K562 (cell line): Measurements from ENCODE around the gene COX6A1. TPM values are rescaled to one million over a fixed set of nuclear protein-coding genes. Genes with fewer than 3 reads are reported as not detected.
A peak's percentile ranks its signal among the peaks of the same experiment; 100 is the strongest.

ENCODE experiments used
- ATAC-seq: fragments of 200-7000 bp; cut with Tn5 transposase; 3 replicates; pipeline ENCODE4 v1.9.1; 2020; ENCODE audit warnings: moderate library complexity
- BruUV-seq: library from RNA; stranded (reverse); fragments of 400-500 nt; replicated peaks from 2 replicates; lab custom pipeline; 2021; lab: Mats Ljungman, UMichigan
- CTCF ChIA-PET: fragments of 300-600 bp; formaldehyde crosslinking; extraction: SDS; loops from one replicate; lab custom pipeline; 2021; ENCODE audit warnings: low intra/inter-chr PET ratio; lab: Yijun Ruan, JAX
- POLR2A ChIA-PET: fragments of 300-600, 350-650 bp; sonication (Branson Sonifier 250); formaldehyde crosslinking; extraction: SDS; loops from one replicate; lab custom pipeline; 2021; ENCODE audit warnings: antibody characterized with exemption, inconsistent platforms; lab: Yijun Ruan, JAX
- DNase-seq, 4 experiments: peaks; one replicate each; pipeline versions ENCODE4 v3.0.0 to v3.0.0-alpha.2; 2011 to 2018; ENCODE audit warnings: low spot score in 3 of 4, mixed read lengths in 3 of 4; ENCODE audit errors: extremely low read depth in 1 of 4
- FAIRE-seq: peaks from 2 replicates; lab custom pipeline; 2011; peaks lifted over from hg19 to GRCh38; lab: Jason Lieb, UNC
- H2AFZ ChIP-seq: 2 replicates; pipeline ENCODE4 v1.6.0; 2011; ENCODE audit warnings: low read depth, low read length, control low read depth, inconsistent platforms
- H3K27ac ChIP-seq: fragments of 200-600 bp; 3 replicates; pipeline ENCODE4 v1.8.0; 2011; ENCODE audit warnings: low read depth, mild to moderate bottlenecking, control low read depth, inconsistent platforms, low read length, moderate library complexity, mixed read lengths; ENCODE audit errors: extremely low read depth
- H3K27me3 ChIP-seq, 2 experiments: fragments of 300-600 bp in 1 of 2; 2 replicates in 1 of 2; 3 replicates in 1 of 2; pipeline versions ENCODE4 v1.6.0 to v1.8.0; 2011; ENCODE audit warnings: inconsistent platforms in 2 of 2, low read length in 2 of 2, mild to moderate bottlenecking in 1 of 2, mixed read lengths in 1 of 2, moderate library complexity in 1 of 2; ENCODE audit not compliant: control insufficient read depth in 2 of 2, insufficient read depth in 2 of 2
- H3K36me3 ChIP-seq: fragments of 300-600 bp; 3 replicates; pipeline ENCODE4 v1.8.0; 2011; ENCODE audit warnings: mild to moderate bottlenecking, low read length, inconsistent platforms; ENCODE audit not compliant: control insufficient read depth, insufficient read depth
- H3K4me1 ChIP-seq, 2 experiments: fragments of 200-600 bp in 1 of 2; replicated peaks in 1 of 2; 2 replicates in 1 of 2; 3 replicates in 1 of 2; pipeline versions ENCODE4 v1.5.1 to v1.8.0; 2011; ENCODE audit warnings: inconsistent platforms in 2 of 2, low read length in 2 of 2, mild to moderate bottlenecking in 1 of 2, mixed read lengths in 1 of 2, moderate library complexity in 1 of 2; ENCODE audit not compliant: control insufficient read depth in 2 of 2, insufficient read depth in 2 of 2
- H3K4me2 ChIP-seq: 2 replicates; pipeline ENCODE4 v1.6.1; 2011; ENCODE audit warnings: low read length, control low read depth, inconsistent platforms, mixed read lengths; ENCODE audit not compliant: insufficient read depth
- H3K4me3 ChIP-seq: fragments of 200-600 bp; sonication (generic), shearing (Covaris generic); 2 replicates; pipeline ENCODE4 v1.5.1; 2016; ENCODE audit warnings: control low read depth, inconsistent platforms
- H3K79me2 ChIP-seq: fragments of 200-600 bp; 3 replicates; pipeline ENCODE4 v1.8.0; 2011; ENCODE audit warnings: low read length, inconsistent platforms; ENCODE audit not compliant: control insufficient read depth, insufficient read depth
- H3K9ac ChIP-seq, 2 experiments: 2 replicates each; pipeline versions ENCODE4 v1.6.0 to v1.6.1; 2011; ENCODE audit warnings: low read depth in 2 of 2, low read length in 2 of 2, control low read depth in 1 of 2, inconsistent platforms in 1 of 2, mild to moderate bottlenecking in 1 of 2, mixed read lengths in 1 of 2; ENCODE audit not compliant: insufficient read depth in 1 of 2
- H3K9me1 ChIP-seq: one replicate; pipeline ENCODE4 v1.6.0; 2011; ENCODE audit warnings: inconsistent platforms, mild to moderate bottlenecking, low read length, moderate library complexity; ENCODE audit not compliant: control insufficient read depth, insufficient read depth
- H3K9me3 ChIP-seq: replicated peaks from 2 replicates; pipeline ENCODE4 v1.5.1; 2011; ENCODE audit warnings: low read depth, low read length, inconsistent platforms; ENCODE audit not compliant: control insufficient read depth, insufficient read depth
- H4K20me1 ChIP-seq: replicated peaks from 2 replicates; pipeline ENCODE4 v1.6.1; 2011; ENCODE audit warnings: low read length, inconsistent platforms, mixed read lengths; ENCODE audit not compliant: control insufficient read depth, insufficient read depth
- HCFC1 ChIP-seq: IDR thresholded peaks from 2 replicates; pipeline ENCODE4 v1.6.1; 2012; ENCODE audit warnings: low read depth, low read length, improper control_type of control experiment
- NCOA1 ChIP-seq: fragments of 450-650 bp; IDR thresholded peaks from 2 replicates; pipeline ENCODE4 v1.6.1; 2016; ENCODE audit warnings: low read depth
- PHTF2 ChIP-seq: fragments of 250-450 bp; sonication (Bioruptor Pico); IDR thresholded peaks from 2 replicates; pipeline ENCODE4 v1.5.0; 2021; ENCODE audit warnings: mild to moderate bottlenecking
- PURB ChIP-seq: sonication (generic); formaldehyde crosslinking; IDR thresholded peaks from 2 replicates; pipeline ENCODE4 v1.9.0; 2021; ENCODE audit warnings: low read depth, mild to moderate bottlenecking, missing genetic modification reagents
- TAF7 ChIP-seq: fragments of 450-650 bp; IDR thresholded peaks from 2 replicates; pipeline ENCODE4 v1.6.1; 2016; ENCODE audit warnings: missing genetic modification characterization, missing compliant biosample characterization
- U2AF1 ChIP-seq: fragments of 200-400 bp; formaldehyde crosslinking; optimal IDR thresholded peaks from 2 replicates; pipeline ENCODE3; 2017; ENCODE audit warnings: mild to moderate bottlenecking, low read depth, low read length, moderate library complexity
- ZNF384 ChIP-seq: IDR thresholded peaks from 2 replicates; pipeline ENCODE4 v1.6.1; 2012; ENCODE audit warnings: low read depth, low read length, improper control_type of control experiment
- ZNF431 ChIP-seq: sonication (generic); formaldehyde crosslinking; IDR thresholded peaks from 2 replicates; pipeline ENCODE4 v1.8.0; 2022; ENCODE audit warnings: mild to moderate bottlenecking, missing genetic modification reagents
- WGBS: fragments of 100-300 bp; shearing (Covaris generic); methylation state at CpG from one replicate; pipeline ENCODE4 v1.1.6; 2016; ENCODE audit warnings: low coverage, mixed read lengths; ENCODE audit not compliant: insufficient coverage; ENCODE audit errors: missing lambda C conversion rate; 5-methylcytosine and 5-hydroxymethylcytosine counted together
- in situ Hi-C: fragments of 300-500 bp; cut with MboI; formaldehyde crosslinking; loops from 4 replicates; pipeline ENCODE4 v1.15.0; 2018; ENCODE audit warnings: inconsistent platforms, mixed read lengths
- intact Hi-C: fragments of 100-400 bp; cut with micrococcal nuclease; formaldehyde crosslinking; loops from 2 replicates; pipeline ENCODE4 v1.14.2; 2022
- polyA plus RNA-seq, 8 experiments: library from polyadenylated mRNA; depleted of rRNA in 4 of 8; stranded (reverse) in 5 of 8; unstranded in 3 of 8; fragments of >200 nt; fragmentation: Nextera tagmentation in 2 of 8; fragmentation: Illumina TruSeq in 1 of 8; extraction: Ambion mirVana in 2 of 8; extraction: Trizol in 1 of 8; gene quantifications; 2 replicates each; pipeline versions ENCODE4 v1.2.1 to v1.2.3, GENCODE V29; 2011 to 2014; ENCODE audit warnings: inconsistent platforms in 1 of 8, missing spikeins in 1 of 8
- total RNA-seq, 7 experiments: library from RNA; depleted of rRNA in 6 of 7; stranded (reverse); fragments of >200 nt in 6 of 7; fragmentation: Illumina TruSeq in 2 of 7; extraction: Trizol in 2 of 7; gene quantifications; 2 replicates each; pipeline versions ENCODE4 v1.2.1 to v1.2.3, GENCODE V29; 2011 to 2021; ENCODE audit warnings: low replicate concordance in 1 of 7
- TF ChIP-seq, protein P1 (sequence below): sonication (generic); IDR thresholded peaks from 2 replicates; pipeline ENCODE4 v1.6.1; 2016
- TF ChIP-seq, protein P2 (sequence below): fragments of 450-650 bp; IDR thresholded peaks from 2 replicates; pipeline ENCODE4 v1.7.0; 2016; ENCODE audit warnings: borderline replicate concordance

The COX6A1 gene
- total and polyA plus RNA-seq, 9 of the 15 experiments (the other 6 are each of a cell fraction or from before 2014, with no cell fraction given), result 414 to 4,142 (median 931) TPM

DNA sequence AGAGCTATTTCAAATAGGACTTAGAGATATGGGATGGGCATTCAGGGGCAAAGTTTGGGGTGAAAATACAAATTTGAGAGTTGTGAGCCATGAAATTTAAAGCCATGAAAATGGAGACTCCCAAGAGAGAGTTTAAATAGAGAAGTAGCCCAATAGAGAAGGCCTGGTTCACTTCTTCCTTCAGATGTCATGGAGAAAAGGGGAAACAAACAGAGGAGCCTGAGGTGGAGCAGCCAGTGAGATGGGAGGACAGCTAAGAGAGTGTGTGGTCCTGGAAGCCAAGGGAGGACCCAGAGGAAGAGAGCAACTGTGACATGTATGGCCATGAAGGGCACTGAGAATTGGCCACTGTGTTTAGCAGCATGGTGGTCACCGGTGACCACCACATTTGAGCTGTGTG lies 45.7 kb downstream of the COX6A1 start:
- CTCF ChIA-PET, result no interaction called here
- no peak for TF ChIP-seq TAF7 (tag)
- TF ChIP-seq PHTF2 (CRISPR knock-in tag), result no peak
- no peak for TF ChIP-seq ZNF431
- no peak for TF ChIP-seq HCFC1
- no peak for TF ChIP-seq NCOA1
- no peak for TF ChIP-seq PURB (CRISPR knock-in tag)
- TF ChIP-seq, protein P1, sequence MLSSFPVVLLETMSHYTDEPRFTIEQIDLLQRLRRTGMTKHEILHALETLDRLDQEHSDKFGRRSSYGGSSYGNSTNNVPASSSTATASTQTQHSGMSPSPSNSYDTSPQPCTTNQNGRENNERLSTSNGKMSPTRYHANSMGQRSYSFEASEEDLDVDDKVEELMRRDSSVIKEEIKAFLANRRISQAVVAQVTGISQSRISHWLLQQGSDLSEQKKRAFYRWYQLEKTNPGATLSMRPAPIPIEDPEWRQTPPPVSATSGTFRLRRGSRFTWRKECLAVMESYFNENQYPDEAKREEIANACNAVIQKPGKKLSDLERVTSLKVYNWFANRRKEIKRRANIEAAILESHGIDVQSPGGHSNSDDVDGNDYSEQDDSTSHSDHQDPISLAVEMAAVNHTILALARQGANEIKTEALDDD, result no peak
- no peak for TF ChIP-seq U2AF1
- no peak for TF ChIP-seq ZNF384
- TF ChIP-seq, protein P2, sequence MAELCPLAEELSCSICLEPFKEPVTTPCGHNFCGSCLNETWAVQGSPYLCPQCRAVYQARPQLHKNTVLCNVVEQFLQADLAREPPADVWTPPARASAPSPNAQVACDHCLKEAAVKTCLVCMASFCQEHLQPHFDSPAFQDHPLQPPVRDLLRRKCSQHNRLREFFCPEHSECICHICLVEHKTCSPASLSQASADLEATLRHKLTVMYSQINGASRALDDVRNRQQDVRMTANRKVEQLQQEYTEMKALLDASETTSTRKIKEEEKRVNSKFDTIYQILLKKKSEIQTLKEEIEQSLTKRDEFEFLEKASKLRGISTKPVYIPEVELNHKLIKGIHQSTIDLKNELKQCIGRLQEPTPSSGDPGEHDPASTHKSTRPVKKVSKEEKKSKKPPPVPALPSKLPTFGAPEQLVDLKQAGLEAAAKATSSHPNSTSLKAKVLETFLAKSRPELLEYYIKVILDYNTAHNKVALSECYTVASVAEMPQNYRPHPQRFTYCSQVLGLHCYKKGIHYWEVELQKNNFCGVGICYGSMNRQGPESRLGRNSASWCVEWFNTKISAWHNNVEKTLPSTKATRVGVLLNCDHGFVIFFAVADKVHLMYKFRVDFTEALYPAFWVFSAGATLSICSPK, result no peak

More for the DNA sequence above, 45.7 kb downstream of the COX6A1 start:
- Histone ChIP-seq H3K9ac (peak overlapping the region in 1 of 2 experiments; percentile 32; a peak in 1 of 4 replicates), H3K79me2 (peaks cover 19% of the 10 kb centered on the region; the same call in 2 of the 3 replicates), H3K9me1 (peaks cover 5% of the 10 kb centered on the region), H3K4me2 (no peak overlapping the region), H3K27ac (0 out of 3 replicates have a peak overlapping the region, but pooled peaks have one; percentile 25), H4K20me1 (no peaks in the 10 kb centered on the region), H3K9me3 (no peaks in the 10 kb centered on the region), H3K36me3 (peaks cover 15% of the 10 kb centered on the region; the same call in 2 of the 3 replicates), H3K27me3 (no peaks in the 10 kb centered on the region; a peak in 1 of 5 replicates), H3K4me1 (peaks cover 30 to 41% of the 10 kb centered on the region in 2 experiments), H3K4me3 (no peak overlapping the region), H2AFZ (no peak overlapping the region)
- 56% methylated on average over 1 of the region's 1 CpG for WGBS
- POLR2A ChIA-PET, result interaction anchor here (0.6 to 2.8 kb wide), 8 partner anchors 8 to 435 kb away, joined by 3 to 13 read pairs (median 3); partner anchors contain the start of gene RNU4-2
- BruUV-seq, result no TSS peak
- in situ Hi-C loops (no loop called here), intact Hi-C loops (no loop called here)
- ATAC-seq (no peak), DNase-seq (no peak), FAIRE-seq (no peak)
